ENCODE measurements around the gene TLE3. TPM values are rescaled to one million over a fixed set of nuclear protein-coding genes. Genes with fewer than 3 reads are reported as not detected.

Gene TLE3
- polyA plus RNA-seq, 1 of the 3 experiments (the other 2 are of a cell fraction), result 14.7 TPM

- POLR2A ChIA-PET, result no interaction called here
- Histone ChIP-seq H3K27ac (ENCODE audit: low read depth in 2 of 2, low read length in 1 of 2) (no peak overlapping the region), H4K20me1 (ENCODE audit: insufficient read depth) (no peaks in the 10 kb centered on the region), H3K4me3 (ENCODE audit: low read depth in 2 of 2, low read length in 1 of 2) (no peak overlapping the region), H3K9me2 (no peaks in the 10 kb centered on the region), H3K4me2 (no peak overlapping the region), H2AFZ (ENCODE audit: low read depth) (no peak overlapping the region), H3F3A (replicated peaks; ENCODE audit: insufficient read depth) (no peaks in the 10 kb centered on the region), H3K4me1 (ENCODE audit: control insufficient read depth in 1 of 2, insufficient read depth in 2 of 2, low read depth in 1 of 2, low read length in 1 of 2) (peaks cover 10 to 17% of the 10 kb centered on the region in 2 experiments; a peak in 2 of 4 replicates), H3K27me3 (ENCODE audit: insufficient read depth) (peaks cover 4% of the 10 kb centered on the region; the same call in 1 of the 2 replicates), H3K79me2 (ENCODE audit: insufficient read depth) (no peaks in the 10 kb centered on the region), H3K9me3 (no peaks in the 10 kb centered on the region), H3K36me3 (replicated peaks in 1 of 2; ENCODE audit: control insufficient read depth in 1 of 2, insufficient read depth in 2 of 2, low read length in 1 of 2) (no peaks in the 10 kb centered on the region), H3K9ac (no peak overlapping the region)
- no peak for DNase-seq
- CTCF ChIA-PET, result no interaction called here
- no peak for TF ChIP-seq YY1 (IDR thresholded peaks at IDR 0.05; ENCODE audit: low read depth)
- TF ChIP-seq JUND (IDR thresholded peaks at IDR 0.05), result no peak
- TF ChIP-seq FOXJ3 (CRISPR knock-in tag; IDR thresholded peaks at IDR 0.05), result no peak
- TF ChIP-seq RAD21 (IDR thresholded peaks at IDR 0.05; ENCODE audit: low read length), result no peak
- TF ChIP-seq REST (IDR thresholded peaks at IDR 0.05; ENCODE audit: low read depth, low read length), result no peak
- TF ChIP-seq MAX (IDR thresholded peaks at IDR 0.05; ENCODE audit: low read depth), result no peak
- TF ChIP-seq RFX5 (IDR thresholded peaks at IDR 0.05; ENCODE audit: low read length), result no peak
- no peak for TF ChIP-seq GATA2 (CRISPR knock-in tag; IDR thresholded peaks at IDR 0.05)
- TF ChIP-seq USF1 (IDR thresholded peaks at IDR 0.05; ENCODE audit: borderline replicate concordance, low read depth), result no peak
- WGBS (ENCODE audit: low lambda C conversion rate), result 48% methylated on average over 4 of the region's 5 CpGs
Measured at GRCh38 chr15:70026991-70027390, 70.7 kb downstream of the TLE3 start.

GRCh38 chr15:70025413-70026296 lies 72.1 kb downstream of the TLE3 start:
- H3K36me3 ChIP-seq (replicated peaks in 1 of 2; ENCODE audit: control insufficient read depth in 1 of 2, insufficient read depth in 2 of 2, low read length in 1 of 2), result no peaks in the 10 kb centered on the region
- CTCF ChIA-PET, result no interaction called here
- 88% methylated on average over 10 of the region's 11 CpGs for WGBS (ENCODE audit: low lambda C conversion rate)
- no peak overlapping the region for H3K9ac ChIP-seq
- peaks cover 10 to 17% of the 10 kb centered on the region in 2 experiments; a peak in 2 of 4 replicates for H3K4me1 ChIP-seq (ENCODE audit: control insufficient read depth in 1 of 2, insufficient read depth in 2 of 2, low read depth in 1 of 2, low read length in 1 of 2)
- H3K9me2 ChIP-seq, result no peaks in the 10 kb centered on the region
- TF ChIP-seq FOSL2 (IDR thresholded peaks at IDR 0.05; ENCODE audit: borderline replicate concordance, low read depth), result no peak
- TF ChIP-seq NRF1 (IDR thresholded peaks at IDR 0.05; ENCODE audit: low read depth, low read length), result no peak
- no peak for TF ChIP-seq NFIC (IDR thresholded peaks at IDR 0.05; ENCODE audit: borderline replicate concordance)
- no peak for TF ChIP-seq TAF1 (IDR thresholded peaks at IDR 0.05; ENCODE audit: borderline replicate concordance, low read depth, low read length)
- TF ChIP-seq JUND (IDR thresholded peaks at IDR 0.05), result no peak
- TF ChIP-seq FOXM1 (IDR thresholded peaks at IDR 0.05; ENCODE audit: low read depth), result no peak
- TF ChIP-seq RCOR1 (IDR thresholded peaks at IDR 0.05; ENCODE audit: low read length), result no peak
- TF ChIP-seq SMC3 (IDR thresholded peaks at IDR 0.05; ENCODE audit: low read depth, low read length), result no peak
- no peak for TF ChIP-seq MAX (IDR thresholded peaks at IDR 0.05; ENCODE audit: low read depth)
- TF ChIP-seq USF2 (IDR thresholded peaks at IDR 0.05; ENCODE audit: borderline replicate concordance, low read depth, low read length), result no peak
- TF ChIP-seq USF1 (IDR thresholded peaks at IDR 0.05; ENCODE audit: borderline replicate concordance, low read depth), result no peak
- TF ChIP-seq RAD21 (IDR thresholded peaks at IDR 0.05; ENCODE audit: low read length), result no peak
- no peak for TF ChIP-seq MXI1 (IDR thresholded peaks at IDR 0.05; ENCODE audit: low read depth, low read length)
- POLR2A ChIA-PET, result no interaction called here
- no peaks in the 10 kb centered on the region for H3K9me3 ChIP-seq
- H3K27me3 ChIP-seq (ENCODE audit: insufficient read depth), result no peaks in the 10 kb centered on the region; the same call in 1 of the 2 replicates
- no peak overlapping the region for H3K4me2 ChIP-seq
- H3F3A ChIP-seq (replicated peaks; ENCODE audit: insufficient read depth), result no peaks in the 10 kb centered on the region
- no peaks in the 10 kb centered on the region for H3K79me2 ChIP-seq (ENCODE audit: insufficient read depth)
- DNase-seq, result no peak
- H3K4me3 ChIP-seq (ENCODE audit: low read depth in 2 of 2, low read length in 1 of 2), result no peak overlapping the region
- no peak overlapping the region for H3K27ac ChIP-seq (ENCODE audit: low read depth in 2 of 2, low read length in 1 of 2)
- H2AFZ ChIP-seq (ENCODE audit: low read depth), result no peak overlapping the region
- H4K20me1 ChIP-seq (ENCODE audit: insufficient read depth), result no peaks in the 10 kb centered on the region
